ENCODE measurements around the gene NUDT3. TPM values are rescaled to one million over a fixed set of nuclear protein-coding genes. Genes with fewer than 3 reads are reported as not detected.

Gene NUDT3
- total and polyA plus RNA-seq, 2 experiments from 2014 or later, result 12.1 to 31.1 TPM

DNA sequence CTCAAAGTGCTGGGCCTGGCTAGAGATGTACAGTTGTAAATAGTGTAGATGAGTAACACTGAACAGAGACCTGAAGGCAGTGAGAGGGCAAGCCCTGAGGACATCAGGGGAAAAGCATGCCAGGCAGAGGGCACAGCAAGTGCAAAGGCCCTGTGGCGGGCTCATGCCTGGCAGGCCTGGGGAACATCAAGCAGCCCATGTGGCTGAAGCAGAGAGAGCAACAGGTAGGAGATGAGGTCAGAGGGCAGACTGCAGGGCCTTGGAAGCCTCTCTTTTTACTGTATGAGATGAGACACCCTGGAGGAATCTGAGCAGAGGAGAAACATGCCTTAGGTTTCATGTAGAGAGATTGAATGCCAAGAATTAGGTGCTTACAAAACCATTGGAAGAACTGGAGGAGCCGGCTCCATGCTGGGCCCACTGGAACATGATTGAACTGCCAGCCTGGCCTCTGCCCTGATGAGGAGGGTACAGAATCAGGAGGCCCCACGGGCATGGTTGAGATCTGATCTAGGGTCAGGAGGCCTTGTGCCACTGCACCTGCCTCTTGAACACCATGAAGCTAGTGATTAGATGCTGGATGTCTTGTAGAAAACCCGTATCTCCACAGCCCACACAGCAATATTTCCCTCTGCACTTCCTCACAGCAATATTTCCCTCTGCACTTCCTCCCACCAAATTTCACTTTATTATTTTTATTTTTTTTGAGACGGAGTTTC is 161.7 kb downstream of the NUDT3 start:
- H3K27ac Mint-ChIP-seq, result no peak overlapping the region

DNA sequence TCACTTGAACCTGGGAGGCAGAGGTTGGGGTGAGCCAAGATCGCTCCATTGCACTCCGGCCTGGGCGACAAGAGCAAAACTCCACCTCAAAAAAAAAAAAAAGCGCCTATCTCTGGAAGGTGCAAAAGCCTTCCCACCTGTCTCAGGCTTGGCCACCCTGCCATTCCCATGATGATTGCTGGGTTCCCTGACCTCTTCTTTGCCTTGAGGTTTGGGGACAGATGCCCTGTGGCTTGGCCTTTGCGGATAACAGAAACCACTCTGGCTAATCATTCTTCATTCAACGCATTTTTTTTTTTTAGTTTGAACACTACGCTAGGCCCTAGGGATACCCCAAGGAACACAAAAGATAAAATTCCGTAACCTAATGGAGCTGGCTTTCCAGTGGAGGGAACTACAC is 162.6 kb downstream of the NUDT3 start:
- Mint-ChIP-seq H3K4me3 (no peak overlapping the region; the same call in 2 of the 3 replicates), H3K4me1 (peaks cover 52% of the 10 kb centered on the region), H3K9me3 (no peaks in the 10 kb centered on the region; the same call in 1 of the 3 replicates), H3K27ac (no peak overlapping the region), H3K27me3 (ENCODE audit: insufficient read depth, low read depth, poor library complexity) (peaks cover 29% of the 10 kb centered on the region), H3K36me3 (ENCODE audit: low read depth) (no peaks in the 10 kb centered on the region; the same call in 2 of the 3 replicates)
- Histone ChIP-seq H3K4me3 (no peak overlapping the region), H3F3A (replicated peaks; ENCODE audit: low read depth) (peaks cover 35% of the 10 kb centered on the region), H3K27me3 (ENCODE audit: insufficient read depth) (no peaks in the 10 kb centered on the region), H3K79me2 (replicated peaks; ENCODE audit: insufficient read depth) (no peaks in the 10 kb centered on the region), H2AFZ (no peak overlapping the region), H3K4me2 (no peak overlapping the region), H3K27ac (ENCODE audit: low read depth) (no peak overlapping the region), H3K4me1 (ENCODE audit: insufficient read depth) (peaks cover 53% of the 10 kb centered on the region), H3K9me2 (ENCODE audit: insufficient read depth) (no peaks in the 10 kb centered on the region), H4K20me1 (replicated peaks; ENCODE audit: insufficient read depth) (no peaks in the 10 kb centered on the region), H3K36me3 (ENCODE audit: insufficient read depth) (no peaks in the 10 kb centered on the region)
- no peak for DNase-seq (ENCODE audit: low spot score)
- ATAC-seq, result no peak
- TF ChIP-seq ETS1 (IDR thresholded peaks at IDR 0.05) (no peak), JUNB (IDR thresholded peaks at IDR 0.05; ENCODE audit: unreplicated experiment) (no peak), ZNF331 (CRISPR knock-in tag; IDR thresholded peaks at IDR 0.05; ENCODE audit: low read depth) (no peak), ZNF114 (CRISPR knock-in tag; IDR thresholded peaks at IDR 0.05) (no peak), CREB1 (CRISPR knock-in tag; IDR thresholded peaks at IDR 0.05; ENCODE audit: low read depth) (no peak), EZH2 (IDR thresholded peaks at IDR 0.05; ENCODE audit: low read depth, unreplicated experiment) (no peak), POLR2AphosphoS5 (IDR thresholded peaks at IDR 0.05; ENCODE audit: low read depth) (no peak)

More for the DNA sequence above, 161.7 kb downstream of the NUDT3 start:
- Histone ChIP-seq H4K20me1 (replicated peaks; ENCODE audit: insufficient read depth) (no peaks in the 10 kb centered on the region), H3K4me1 (ENCODE audit: insufficient read depth) (peaks cover 46% of the 10 kb centered on the region), H3K9me2 (ENCODE audit: insufficient read depth) (no peaks in the 10 kb centered on the region), H3K79me2 (replicated peaks; ENCODE audit: insufficient read depth) (no peaks in the 10 kb centered on the region), H3K4me3 (no peak overlapping the region), H2AFZ (no peak overlapping the region), H3K36me3 (ENCODE audit: insufficient read depth) (no peaks in the 10 kb centered on the region), H3K27me3 (ENCODE audit: insufficient read depth) (no peaks in the 10 kb centered on the region), H3K27ac (ENCODE audit: low read depth) (no peak overlapping the region), H3K4me2 (no peak overlapping the region), H3F3A (replicated peaks; ENCODE audit: low read depth) (peaks cover 33% of the 10 kb centered on the region)
- no peak for TF ChIP-seq EZH2 (IDR thresholded peaks at IDR 0.05; ENCODE audit: low read depth, unreplicated experiment)
- TF ChIP-seq EZH2phosphoT487 (IDR thresholded peaks at IDR 0.05; ENCODE audit: unreplicated experiment), result no peak
- TF ChIP-seq STAT1 (IDR thresholded peaks at IDR 0.05; ENCODE audit: unreplicated experiment), result no peak
- TF ChIP-seq JUNB (IDR thresholded peaks at IDR 0.05; ENCODE audit: unreplicated experiment), result no peak
- no peak for TF ChIP-seq CREB1 (CRISPR knock-in tag; IDR thresholded peaks at IDR 0.05; ENCODE audit: low read depth)
- TF ChIP-seq ZNF331 (CRISPR knock-in tag; IDR thresholded peaks at IDR 0.05; ENCODE audit: low read depth), result no peak
- TF ChIP-seq, protein P1, sequence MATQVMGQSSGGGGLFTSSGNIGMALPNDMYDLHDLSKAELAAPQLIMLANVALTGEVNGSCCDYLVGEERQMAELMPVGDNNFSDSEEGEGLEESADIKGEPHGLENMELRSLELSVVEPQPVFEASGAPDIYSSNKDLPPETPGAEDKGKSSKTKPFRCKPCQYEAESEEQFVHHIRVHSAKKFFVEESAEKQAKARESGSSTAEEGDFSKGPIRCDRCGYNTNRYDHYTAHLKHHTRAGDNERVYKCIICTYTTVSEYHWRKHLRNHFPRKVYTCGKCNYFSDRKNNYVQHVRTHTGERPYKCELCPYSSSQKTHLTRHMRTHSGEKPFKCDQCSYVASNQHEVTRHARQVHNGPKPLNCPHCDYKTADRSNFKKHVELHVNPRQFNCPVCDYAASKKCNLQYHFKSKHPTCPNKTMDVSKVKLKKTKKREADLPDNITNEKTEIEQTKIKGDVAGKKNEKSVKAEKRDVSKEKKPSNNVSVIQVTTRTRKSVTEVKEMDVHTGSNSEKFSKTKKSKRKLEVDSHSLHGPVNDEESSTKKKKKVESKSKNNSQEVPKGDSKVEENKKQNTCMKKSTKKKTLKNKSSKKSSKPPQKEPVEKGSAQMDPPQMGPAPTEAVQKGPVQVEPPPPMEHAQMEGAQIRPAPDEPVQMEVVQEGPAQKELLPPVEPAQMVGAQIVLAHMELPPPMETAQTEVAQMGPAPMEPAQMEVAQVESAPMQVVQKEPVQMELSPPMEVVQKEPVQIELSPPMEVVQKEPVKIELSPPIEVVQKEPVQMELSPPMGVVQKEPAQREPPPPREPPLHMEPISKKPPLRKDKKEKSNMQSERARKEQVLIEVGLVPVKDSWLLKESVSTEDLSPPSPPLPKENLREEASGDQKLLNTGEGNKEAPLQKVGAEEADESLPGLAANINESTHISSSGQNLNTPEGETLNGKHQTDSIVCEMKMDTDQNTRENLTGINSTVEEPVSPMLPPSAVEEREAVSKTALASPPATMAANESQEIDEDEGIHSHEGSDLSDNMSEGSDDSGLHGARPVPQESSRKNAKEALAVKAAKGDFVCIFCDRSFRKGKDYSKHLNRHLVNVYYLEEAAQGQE (IDR thresholded peaks at IDR 0.05; ENCODE audit: unreplicated experiment), result no peak
- no peaks in the 10 kb centered on the region; the same call in 2 of the 3 replicates for H3K36me3 Mint-ChIP-seq (ENCODE audit: low read depth)
- H3K4me1 Mint-ChIP-seq, result peaks cover 46% of the 10 kb centered on the region
- peaks cover 25% of the 10 kb centered on the region for H3K27me3 Mint-ChIP-seq (ENCODE audit: insufficient read depth, low read depth, poor library complexity)
- ATAC-seq (no peak), DNase-seq (ENCODE audit: low spot score) (no peak)
- H3K4me3 Mint-ChIP-seq, result no peak overlapping the region
- H3K9me3 Mint-ChIP-seq, result no peaks in the 10 kb centered on the region; the same call in 1 of the 3 replicates
